ENCODE data around the gene GAS7. TPM values are rescaled to one million over a fixed set of nuclear protein-coding genes. Genes with fewer than 3 reads are reported as not detected.

Gene GAS7
- total and polyA plus RNA-seq, 9 of the 15 experiments (the other 6 are each of a cell fraction or from before 2014, with no cell fraction given): 0.11 to 0.33 TPM; not detected in 7

- TF ChIP-seq DMBX1 (CRISPR knock-in tag; IDR thresholded peaks at IDR 0.05; ENCODE audit: borderline replicate concordance): no peak
- TF ChIP-seq TRIM24 (IDR thresholded peaks at IDR 0.05): no peak
Measured at GRCh38 chr17:10035885-10036284, 162.5 kb downstream of the GAS7 start (continued).

- Histone ChIP-seq H3K9me1 (ENCODE audit: control insufficient read depth, insufficient read depth, low read length) (no peaks in the 10 kb centered on the region), H4K20me1 (replicated peaks; ENCODE audit: control insufficient read depth, insufficient read depth, low read length) (no peaks in the 10 kb centered on the region), H3K4me2 (ENCODE audit: insufficient read depth, low read length) (no peak overlapping the region), H3K79me2 (ENCODE audit: control insufficient read depth, insufficient read depth, low read length) (no peaks in the 10 kb centered on the region), H3K9me3 (replicated peaks; ENCODE audit: control insufficient read depth, insufficient read depth, low read depth, low read length) (no peaks in the 10 kb centered on the region), H3K27ac (ENCODE audit: extremely low read depth, low read depth, low read length) (no peak overlapping the region), H3K4me3 (no peak overlapping the region), H3K9ac (ENCODE audit: insufficient read depth in 1 of 2, low read depth in 2 of 2, low read length in 2 of 2) (no peak overlapping the region), H2AFZ (ENCODE audit: low read depth, low read length) (no peak overlapping the region), H3K27me3 (ENCODE audit: control insufficient read depth in 2 of 2, insufficient read depth in 2 of 2, low read length in 2 of 2) (peaks cover 0 to 18% of the 10 kb centered on the region in 2 experiments; a peak in 1 of 5 replicates), H3K4me1 (replicated peaks in 1 of 2; ENCODE audit: control insufficient read depth in 2 of 2, insufficient read depth in 2 of 2, low read length in 2 of 2) (no peaks in the 10 kb centered on the region), H3K36me3 (ENCODE audit: control insufficient read depth, insufficient read depth, low read length) (no peaks in the 10 kb centered on the region)
- ChIA-PET POLR2A (no interaction called here), CTCF (ENCODE audit: low intra/inter-chr PET ratio) (no interaction called here)
- intact Hi-C loops (cut with micrococcal nuclease): no loop called here
- WGBS (ENCODE audit: insufficient coverage, low coverage, missing lambda C conversion rate): 3% methylated on average over 11 of the region's 15 CpGs
- no peak for TF ChIP-seq GABPB2 (CRISPR knock-in tag; conservative IDR thresholded peaks at IDR 0.05)
- TF ChIP-seq TFAM (CRISPR knock-in tag; conservative IDR thresholded peaks at IDR 0.05): no peak
- TF ChIP-seq RFX7 (CRISPR knock-in tag; IDR thresholded peaks at IDR 0.05): no peak
- no peak for TF ChIP-seq ZNF384 (IDR thresholded peaks at IDR 0.05; ENCODE audit: low read depth, low read length)
- TF ChIP-seq RBM22 (IDR thresholded peaks at IDR 0.05; ENCODE audit: low read depth, low read length, poor library complexity, severe bottlenecking): no peak
- TF ChIP-seq KAT7 (CRISPR knock-in tag; IDR thresholded peaks at IDR 0.05; ENCODE audit: borderline replicate concordance): no peak
- no peak for TF ChIP-seq ZNF217 (CRISPR knock-in tag; IDR thresholded peaks at IDR 0.05)
- TF ChIP-seq ZNF57 (CRISPR knock-in tag; IDR thresholded peaks at IDR 0.05): no peak
- no peak for TF ChIP-seq FIP1L1 (IDR thresholded peaks at IDR 0.05; ENCODE audit: low read depth, low read length, poor library complexity, severe bottlenecking)
- no peak for TF ChIP-seq LARP7 (IDR thresholded peaks at IDR 0.05)
- TF ChIP-seq ZNF589 (CRISPR knock-in tag; IDR thresholded peaks at IDR 0.05; ENCODE audit: low read depth): no peak
- TF ChIP-seq ATF7 (IDR thresholded peaks at IDR 0.05): no peak
- TF ChIP-seq CBX3 (IDR thresholded peaks at IDR 0.05; ENCODE audit: borderline replicate concordance in 1 of 2, low read length in 2 of 2): no peak
- no peak for TF ChIP-seq SAFB (IDR thresholded peaks at IDR 0.05; ENCODE audit: borderline replicate concordance, low read depth, low read length)
- no peak for TF ChIP-seq ERF (CRISPR knock-in tag; IDR thresholded peaks at IDR 0.05)
- no peak for TF ChIP-seq POLR3A (IDR thresholded peaks at IDR 0.05; ENCODE audit: borderline replicate concordance, extremely low read depth, insufficient read depth, insufficient read length)
- no peak for TF ChIP-seq TAF9B (IDR thresholded peaks at IDR 0.05; ENCODE audit: partially characterized antibody)
- no peak for TF ChIP-seq SIRT6 (IDR thresholded peaks at IDR 0.05; ENCODE audit: low read depth, low read length)
- no peak for TF ChIP-seq ZFP30 (CRISPR knock-in tag; IDR thresholded peaks at IDR 0.05; ENCODE audit: borderline replicate concordance)
- no TSS peak for BruUV-seq (replicated peaks)
- no peak for DNase-seq (ENCODE audit: extremely low read depth in 1 of 4, low spot score in 3 of 4)
- in situ Hi-C loops (cut with MboI): no loop called here
- ATAC-seq: no peak
- no peak for FAIRE-seq
Measured at GRCh38 chr17:10034719-10035475, 163.5 kb downstream of the GAS7 start.
